K562 (cell line): Measurements from ENCODE around the gene PCDH9. TPM values are rescaled to one million over a fixed set of nuclear protein-coding genes. Genes with fewer than 3 reads are reported as not detected.

Experiments
- RBM22 ChIP-seq: fragments of 200-400 bp; formaldehyde crosslinking; IDR thresholded peaks from 2 replicates; pipeline ENCODE4 v1.6.1; 2018; ENCODE audit warnings: low read length, low read depth; ENCODE audit not compliant: poor library complexity, severe bottlenecking
- TCF7L2 ChIP-seq: fragments of 150-350 bp; IDR thresholded peaks from 2 replicates; pipeline ENCODE4 v1.6.1; 2016; ENCODE audit warnings: low read depth, mild to moderate bottlenecking, low read length, moderate library complexity
- XRCC4 ChIP-seq: IDR thresholded peaks from one replicate; pipeline ENCODE4 v1.6.1; 2011; ENCODE audit not compliant: insufficient read depth, insufficient read length; ENCODE audit errors: extremely low read depth
- ZC3H4 ChIP-seq: sonication (generic); formaldehyde crosslinking; IDR thresholded peaks from 2 replicates; pipeline ENCODE4 v1.9.0; 2021; ENCODE audit warnings: missing genetic modification reagents, borderline replicate concordance
- ZFPM2 ChIP-seq: fragments of 250-450 bp; sonication (Bioruptor Pico); IDR thresholded peaks from 2 replicates; pipeline ENCODE4 v1.5.1; 2022; ENCODE audit warnings: mild to moderate bottlenecking
- polyA plus RNA-seq, 8 experiments: library from polyadenylated mRNA; depleted of rRNA in 4 of 8; stranded (reverse) in 5 of 8; unstranded in 3 of 8; fragments of >200 nt; fragmentation: Nextera tagmentation in 2 of 8; fragmentation: Illumina TruSeq in 1 of 8; extraction: Ambion mirVana in 2 of 8; extraction: Trizol in 1 of 8; gene quantifications; 2 replicates each; pipeline versions ENCODE4 v1.2.1 to v1.2.3, GENCODE V29; 2011 to 2014; ENCODE audit warnings: inconsistent platforms in 1 of 8, missing spikeins in 1 of 8
- total RNA-seq, 7 experiments: library from RNA; depleted of rRNA in 6 of 7; stranded (reverse); fragments of >200 nt in 6 of 7; fragmentation: Illumina TruSeq in 2 of 7; extraction: Trizol in 2 of 7; gene quantifications; 2 replicates each; pipeline versions ENCODE4 v1.2.1 to v1.2.3, GENCODE V29; 2011 to 2021; ENCODE audit warnings: low replicate concordance in 1 of 7
- TF ChIP-seq, protein P1 (sequence below): sonication (generic); formaldehyde crosslinking; IDR thresholded peaks from 2 replicates; pipeline ENCODE4 v1.9.0; 2022; ENCODE audit warnings: mild to moderate bottlenecking, missing genetic modification reagents
- TF ChIP-seq, protein P2 (sequence below): fragments of 200-800 bp; sonication (Bioruptor generic); IDR thresholded peaks from 2 replicates; pipeline ENCODE4 v1.6.1; 2016; ENCODE audit warnings: missing genetic modification characterization, missing compliant biosample characterization
- TF ChIP-seq, protein P3 (sequence below), 2 experiments: IDR thresholded peaks; 2 replicates each; pipeline ENCODE4 v1.6.1; 2012; ENCODE audit warnings: improper control_type of control experiment in 2 of 2, low read depth in 2 of 2, low read length in 2 of 2, borderline replicate concordance in 1 of 2
- TF ChIP-seq, protein P4 (sequence below): fragments of 250-450 bp; sonication (Bioruptor Pico); IDR thresholded peaks from 2 replicates; pipeline ENCODE4 v1.5.0; 2020; ENCODE audit warnings: mild to moderate bottlenecking, borderline replicate concordance

The PCDH9 gene
- total and polyA plus RNA-seq, 9 of the 15 experiments (the other 6 are each of a cell fraction or from before 2014, with no cell fraction given), result 1.1 to 6.7 (median 4.9) TPM

DNA sequence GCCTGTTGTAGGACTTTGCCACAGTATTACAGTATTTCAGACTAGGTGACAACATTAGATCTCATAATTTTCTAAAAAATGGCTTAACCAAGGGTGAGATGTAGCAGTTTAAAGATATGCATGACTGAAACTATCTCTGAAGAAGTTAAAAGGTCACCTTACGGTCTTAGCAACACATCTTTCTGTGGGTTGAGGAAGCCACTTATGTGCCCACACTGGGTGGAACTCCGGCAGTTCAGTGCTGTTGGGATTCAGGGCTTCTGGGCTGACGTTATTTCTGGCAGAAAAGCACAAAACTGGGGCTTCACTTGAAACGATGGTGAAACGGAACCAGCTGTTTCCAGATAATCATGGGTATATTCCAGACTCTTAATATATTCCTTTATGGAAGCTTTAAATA lies 697.3 kb downstream of the PCDH9 start (continued):
- TF ChIP-seq, protein P1, sequence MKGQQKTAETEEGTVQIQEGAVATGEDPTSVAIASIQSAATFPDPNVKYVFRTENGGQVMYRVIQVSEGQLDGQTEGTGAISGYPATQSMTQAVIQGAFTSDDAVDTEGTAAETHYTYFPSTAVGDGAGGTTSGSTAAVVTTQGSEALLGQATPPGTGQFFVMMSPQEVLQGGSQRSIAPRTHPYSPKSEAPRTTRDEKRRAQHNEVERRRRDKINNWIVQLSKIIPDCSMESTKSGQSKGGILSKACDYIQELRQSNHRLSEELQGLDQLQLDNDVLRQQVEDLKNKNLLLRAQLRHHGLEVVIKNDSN (CRISPR knock-in tag), result no peak
- no peak for TF ChIP-seq TCF7L2
- no peak for TF ChIP-seq ZC3H4 (CRISPR knock-in tag)
- no peak for TF ChIP-seq XRCC4
- TF ChIP-seq, protein P2, sequence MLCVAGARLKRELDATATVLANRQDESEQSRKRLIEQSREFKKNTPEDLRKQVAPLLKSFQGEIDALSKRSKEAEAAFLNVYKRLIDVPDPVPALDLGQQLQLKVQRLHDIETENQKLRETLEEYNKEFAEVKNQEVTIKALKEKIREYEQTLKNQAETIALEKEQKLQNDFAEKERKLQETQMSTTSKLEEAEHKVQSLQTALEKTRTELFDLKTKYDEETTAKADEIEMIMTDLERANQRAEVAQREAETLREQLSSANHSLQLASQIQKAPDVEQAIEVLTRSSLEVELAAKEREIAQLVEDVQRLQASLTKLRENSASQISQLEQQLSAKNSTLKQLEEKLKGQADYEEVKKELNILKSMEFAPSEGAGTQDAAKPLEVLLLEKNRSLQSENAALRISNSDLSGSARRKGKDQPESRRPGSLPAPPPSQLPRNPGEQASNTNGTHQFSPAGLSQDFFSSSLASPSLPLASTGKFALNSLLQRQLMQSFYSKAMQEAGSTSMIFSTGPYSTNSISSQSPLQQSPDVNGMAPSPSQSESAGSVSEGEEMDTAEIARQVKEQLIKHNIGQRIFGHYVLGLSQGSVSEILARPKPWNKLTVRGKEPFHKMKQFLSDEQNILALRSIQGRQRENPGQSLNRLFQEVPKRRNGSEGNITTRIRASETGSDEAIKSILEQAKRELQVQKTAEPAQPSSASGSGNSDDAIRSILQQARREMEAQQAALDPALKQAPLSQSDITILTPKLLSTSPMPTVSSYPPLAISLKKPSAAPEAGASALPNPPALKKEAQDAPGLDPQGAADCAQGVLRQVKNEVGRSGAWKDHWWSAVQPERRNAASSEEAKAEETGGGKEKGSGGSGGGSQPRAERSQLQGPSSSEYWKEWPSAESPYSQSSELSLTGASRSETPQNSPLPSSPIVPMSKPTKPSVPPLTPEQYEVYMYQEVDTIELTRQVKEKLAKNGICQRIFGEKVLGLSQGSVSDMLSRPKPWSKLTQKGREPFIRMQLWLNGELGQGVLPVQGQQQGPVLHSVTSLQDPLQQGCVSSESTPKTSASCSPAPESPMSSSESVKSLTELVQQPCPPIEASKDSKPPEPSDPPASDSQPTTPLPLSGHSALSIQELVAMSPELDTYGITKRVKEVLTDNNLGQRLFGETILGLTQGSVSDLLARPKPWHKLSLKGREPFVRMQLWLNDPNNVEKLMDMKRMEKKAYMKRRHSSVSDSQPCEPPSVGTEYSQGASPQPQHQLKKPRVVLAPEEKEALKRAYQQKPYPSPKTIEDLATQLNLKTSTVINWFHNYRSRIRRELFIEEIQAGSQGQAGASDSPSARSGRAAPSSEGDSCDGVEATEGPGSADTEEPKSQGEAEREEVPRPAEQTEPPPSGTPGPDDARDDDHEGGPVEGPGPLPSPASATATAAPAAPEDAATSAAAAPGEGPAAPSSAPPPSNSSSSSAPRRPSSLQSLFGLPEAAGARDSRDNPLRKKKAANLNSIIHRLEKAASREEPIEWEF, result no peak
- TF ChIP-seq, protein P3, sequence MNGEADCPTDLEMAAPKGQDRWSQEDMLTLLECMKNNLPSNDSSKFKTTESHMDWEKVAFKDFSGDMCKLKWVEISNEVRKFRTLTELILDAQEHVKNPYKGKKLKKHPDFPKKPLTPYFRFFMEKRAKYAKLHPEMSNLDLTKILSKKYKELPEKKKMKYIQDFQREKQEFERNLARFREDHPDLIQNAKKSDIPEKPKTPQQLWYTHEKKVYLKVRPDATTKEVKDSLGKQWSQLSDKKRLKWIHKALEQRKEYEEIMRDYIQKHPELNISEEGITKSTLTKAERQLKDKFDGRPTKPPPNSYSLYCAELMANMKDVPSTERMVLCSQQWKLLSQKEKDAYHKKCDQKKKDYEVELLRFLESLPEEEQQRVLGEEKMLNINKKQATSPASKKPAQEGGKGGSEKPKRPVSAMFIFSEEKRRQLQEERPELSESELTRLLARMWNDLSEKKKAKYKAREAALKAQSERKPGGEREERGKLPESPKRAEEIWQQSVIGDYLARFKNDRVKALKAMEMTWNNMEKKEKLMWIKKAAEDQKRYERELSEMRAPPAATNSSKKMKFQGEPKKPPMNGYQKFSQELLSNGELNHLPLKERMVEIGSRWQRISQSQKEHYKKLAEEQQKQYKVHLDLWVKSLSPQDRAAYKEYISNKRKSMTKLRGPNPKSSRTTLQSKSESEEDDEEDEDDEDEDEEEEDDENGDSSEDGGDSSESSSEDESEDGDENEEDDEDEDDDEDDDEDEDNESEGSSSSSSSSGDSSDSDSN (IDR thresholded peaks at IDR 0.05; ENCODE audit: borderline replicate concordance in 1 of 2, low read depth in 2 of 2, low read length in 2 of 2), result no peak
- no peak for TF ChIP-seq ZFPM2 (CRISPR knock-in tag)
- TF ChIP-seq, protein P4, sequence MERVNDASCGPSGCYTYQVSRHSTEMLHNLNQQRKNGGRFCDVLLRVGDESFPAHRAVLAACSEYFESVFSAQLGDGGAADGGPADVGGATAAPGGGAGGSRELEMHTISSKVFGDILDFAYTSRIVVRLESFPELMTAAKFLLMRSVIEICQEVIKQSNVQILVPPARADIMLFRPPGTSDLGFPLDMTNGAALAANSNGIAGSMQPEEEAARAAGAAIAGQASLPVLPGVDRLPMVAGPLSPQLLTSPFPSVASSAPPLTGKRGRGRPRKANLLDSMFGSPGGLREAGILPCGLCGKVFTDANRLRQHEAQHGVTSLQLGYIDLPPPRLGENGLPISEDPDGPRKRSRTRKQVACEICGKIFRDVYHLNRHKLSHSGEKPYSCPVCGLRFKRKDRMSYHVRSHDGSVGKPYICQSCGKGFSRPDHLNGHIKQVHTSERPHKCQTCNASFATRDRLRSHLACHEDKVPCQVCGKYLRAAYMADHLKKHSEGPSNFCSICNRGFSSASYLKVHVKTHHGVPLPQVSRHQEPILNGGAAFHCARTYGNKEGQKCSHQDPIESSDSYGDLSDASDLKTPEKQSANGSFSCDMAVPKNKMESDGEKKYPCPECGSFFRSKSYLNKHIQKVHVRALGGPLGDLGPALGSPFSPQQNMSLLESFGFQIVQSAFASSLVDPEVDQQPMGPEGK (CRISPR knock-in tag), result no peak
- no peak for TF ChIP-seq RBM22
- TF ChIP-seq, all 486 proteins: peak for 0
